Measurements from ENCODE around the gene GALNTL6. TPM values are rescaled to one million over a fixed set of nuclear protein-coding genes. Genes with fewer than 3 reads are reported as not detected.

Gene GALNTL6
- 2.4 TPM for polyA plus RNA-seq (2012; ENCODE audit: insufficient read depth, insufficient read length, low read depth)

DNA sequence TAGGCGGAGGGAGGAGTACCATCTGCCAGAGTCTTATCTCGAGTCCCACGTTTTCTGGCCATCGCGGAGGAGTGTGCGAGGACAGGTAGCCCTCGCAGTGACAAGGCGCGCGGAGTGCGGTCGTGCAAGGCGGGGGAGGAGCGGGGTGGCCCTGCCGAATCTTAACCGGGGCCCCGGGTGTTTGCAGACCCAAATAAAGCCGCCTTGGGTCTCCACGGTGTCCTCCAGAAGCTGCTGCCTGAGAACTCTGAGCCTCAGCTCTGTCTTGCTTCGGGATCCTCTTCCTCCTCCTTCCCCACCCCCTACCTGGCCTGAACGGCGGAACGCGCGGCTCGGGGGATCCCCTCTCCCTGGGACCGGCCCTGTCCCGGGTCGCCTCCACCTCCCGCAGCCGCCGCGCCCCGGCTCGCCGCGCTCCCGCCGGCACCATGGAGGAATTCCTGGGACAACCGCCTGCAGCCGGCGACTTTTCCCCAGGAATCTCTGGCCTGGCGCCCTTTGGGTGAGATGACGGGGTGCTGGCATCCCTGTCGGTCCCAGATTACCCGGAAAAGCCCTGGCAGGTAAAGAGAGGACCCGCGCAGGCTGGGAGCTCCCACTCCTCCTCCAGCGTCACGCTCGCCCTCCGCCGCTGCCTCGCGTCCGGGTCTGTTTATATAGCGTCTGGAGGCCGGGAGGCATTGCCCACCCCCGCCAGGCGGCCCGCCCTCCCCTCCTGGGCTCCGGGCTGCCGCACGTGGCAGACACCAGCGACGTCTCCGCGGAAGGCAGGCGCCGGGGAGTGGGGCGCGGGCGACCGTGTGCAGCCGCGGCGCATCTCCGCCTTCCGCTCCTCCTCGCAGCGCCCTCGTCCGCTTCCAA lies at the start of gene GALNTL6:
TSS of gene GALNTL6 (plus strand) at position 740 of the 861 bp plus-strand sequence.
- no peak for TF ChIP-seq CTCF (IDR thresholded peaks at IDR 0.05; ENCODE audit: low read depth, low read length)

GRCh38 chr4:171765514-171765913 lies 47.7 kb upstream of the GALNTL6 start:
- DNase-seq, result no peak
- H3K36me3 ChIP-seq, result no peaks in the 10 kb centered on the region
- H3K27me3 ChIP-seq, result no peaks in the 10 kb centered on the region
- TF ChIP-seq CTCF (IDR thresholded peaks at IDR 0.05; ENCODE audit: low read depth, low read length), result no peak
- no peaks in the 10 kb centered on the region for H3K9me3 ChIP-seq
- H3K4me3 ChIP-seq (ENCODE audit: low read depth, low read length), result no peak overlapping the region
- H3K4me1 ChIP-seq, result no peaks in the 10 kb centered on the region

More for the DNA sequence above, at the start of gene GALNTL6:
- DNase-seq, result peak; percentile 59
- H3K27me3 ChIP-seq, result peaks cover 17% of the 10 kb centered on the region
- H3K4me1 ChIP-seq, result no peaks in the 10 kb centered on the region
- H3K36me3 ChIP-seq, result no peaks in the 10 kb centered on the region
- peak within 1 kb of the TSS; percentile 70 for H3K4me3 ChIP-seq (ENCODE audit: low read depth, low read length)
- H3K9me3 ChIP-seq, result no peaks in the 10 kb centered on the region

DNA sequence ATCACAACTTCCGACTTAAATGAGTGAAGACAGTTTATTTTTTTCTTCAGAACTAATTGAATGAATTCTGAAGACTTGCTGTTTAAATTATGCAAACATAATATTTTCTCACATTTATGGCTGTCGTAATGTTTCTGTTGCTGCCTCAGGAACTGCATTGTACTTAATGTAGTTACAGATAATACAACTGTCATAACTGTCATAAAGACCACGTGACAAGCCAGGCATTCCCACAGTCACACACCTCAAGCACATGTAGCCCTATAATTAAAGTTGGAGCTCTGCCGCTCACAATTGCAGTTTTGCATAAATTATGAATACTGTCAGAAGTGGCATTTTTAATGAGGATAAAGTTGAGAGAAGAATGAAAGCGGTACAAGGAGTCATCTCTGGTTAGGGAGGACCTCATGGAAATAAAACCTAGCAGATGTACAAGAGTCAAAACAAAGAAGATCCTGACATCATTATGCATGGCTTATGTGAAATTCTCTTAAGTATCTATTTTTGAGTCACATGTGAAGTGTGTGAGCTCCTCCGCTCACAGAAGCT lies 38.5 kb upstream of the GALNTL6 start:
- Histone ChIP-seq H3K4me3 (ENCODE audit: low read depth, low read length) (no peak overlapping the region), H3K27me3 (no peaks in the 10 kb centered on the region), H3K9me3 (no peaks in the 10 kb centered on the region), H3K4me1 (no peaks in the 10 kb centered on the region), H3K36me3 (no peaks in the 10 kb centered on the region)
- no peak for TF ChIP-seq CTCF (IDR thresholded peaks at IDR 0.05; ENCODE audit: low read depth, low read length)
- no peak for DNase-seq

DNA sequence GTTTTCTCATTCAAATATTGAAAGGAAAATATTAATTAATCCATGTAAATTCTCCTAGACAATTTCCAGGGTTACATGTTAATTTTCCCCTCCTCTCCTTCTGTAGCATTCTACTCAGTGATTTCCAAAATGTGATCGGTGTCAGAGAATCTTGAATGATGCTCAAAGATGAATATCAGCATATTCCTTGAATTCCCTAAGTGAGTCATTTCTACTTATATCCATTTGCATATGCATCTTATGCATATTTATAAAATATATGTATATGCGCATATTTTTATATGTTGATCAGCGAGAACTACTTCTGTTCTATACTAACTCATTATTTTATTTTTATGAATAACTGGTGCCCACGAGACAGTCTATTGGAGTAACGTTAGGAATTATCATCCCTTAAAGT lies 33.9 kb upstream of the GALNTL6 start:
- no peak overlapping the region for H3K4me3 ChIP-seq (ENCODE audit: low read depth, low read length)
- no peak for DNase-seq
- no peaks in the 10 kb centered on the region for H3K27me3 ChIP-seq

DNA sequence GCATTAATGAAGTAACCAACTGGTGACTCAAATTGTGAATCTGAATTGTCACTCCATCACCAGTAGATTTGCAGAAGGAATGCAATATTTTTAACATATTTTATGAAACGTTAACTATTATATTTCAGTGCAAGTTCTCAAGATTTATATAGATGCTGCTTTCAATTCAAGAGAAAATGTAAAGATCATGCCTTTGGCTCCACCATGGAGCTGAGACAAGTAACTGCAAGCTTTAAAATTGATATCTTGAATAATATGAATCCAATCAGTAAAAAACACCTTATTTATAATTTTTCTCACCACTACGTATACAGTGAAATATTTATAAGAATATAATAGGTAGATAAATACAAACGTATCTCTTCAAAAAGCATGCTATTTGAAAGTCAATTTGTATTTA lies 27.8 kb upstream of the GALNTL6 start:
- Histone ChIP-seq H3K9me3 (no peaks in the 10 kb centered on the region; the same call in 1 of the 2 replicates), H3K27me3 (no peaks in the 10 kb centered on the region), H3K4me1 (no peaks in the 10 kb centered on the region), H3K4me3 (ENCODE audit: low read depth, low read length) (no peak overlapping the region), H3K36me3 (no peaks in the 10 kb centered on the region)
- no peak for DNase-seq
- peak; percentile 32; the same call in 1 of the 2 replicates for TF ChIP-seq CTCF (IDR thresholded peaks at IDR 0.05; ENCODE audit: low read depth, low read length)

More for the DNA sequence above, 33.9 kb upstream of the GALNTL6 start:
- no peak for TF ChIP-seq CTCF (IDR thresholded peaks at IDR 0.05; ENCODE audit: low read depth, low read length)
- no peaks in the 10 kb centered on the region for H3K36me3 ChIP-seq
- H3K9me3 ChIP-seq, result no peaks in the 10 kb centered on the region; the same call in 1 of the 2 replicates
- no peaks in the 10 kb centered on the region for H3K4me1 ChIP-seq

- no peak overlapping the region for H3K4me3 ChIP-seq (ENCODE audit: low read depth, low read length)
- H3K9me3 ChIP-seq, result no peaks in the 10 kb centered on the region
- no peaks in the 10 kb centered on the region for H3K36me3 ChIP-seq
- no peaks in the 10 kb centered on the region for H3K27me3 ChIP-seq
- no peaks in the 10 kb centered on the region for H3K4me1 ChIP-seq
- no peak for DNase-seq
- TF ChIP-seq CTCF (IDR thresholded peaks at IDR 0.05; ENCODE audit: low read depth, low read length), result no peak
Observed at GRCh38 chr4:171793723-171794122, 19.5 kb upstream of the GALNTL6 start.

All from BE2C (cell line).